ENCODE data around the gene EIF2S3. TPM values are rescaled to one million over a fixed set of nuclear protein-coding genes. Genes with fewer than 3 reads are reported as not detected.

Gene EIF2S3
- polyA plus RNA-seq, 1 donor from 2014 or later, result 93.9 TPM

DNA sequence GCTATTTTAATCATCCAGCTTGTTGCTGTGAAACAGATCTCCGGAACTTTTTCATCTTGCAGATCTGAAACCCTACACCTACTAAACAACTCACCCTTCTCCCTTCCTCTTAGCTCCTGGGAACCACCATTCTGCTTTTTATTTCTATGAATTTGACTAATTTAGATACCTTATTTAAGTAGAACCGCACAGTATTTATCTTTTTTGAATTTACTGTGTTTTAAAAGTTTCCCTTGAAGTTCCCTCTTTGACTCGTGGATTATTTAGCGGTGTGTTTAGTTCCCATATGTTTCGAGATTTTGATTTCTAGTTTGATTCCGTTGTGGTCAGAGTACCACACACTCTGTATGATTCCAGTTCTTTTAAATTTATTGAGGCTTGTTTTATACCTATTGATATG is 44.6 kb downstream of the EIF2S3 start:
- TF ChIP-seq, protein P1, sequence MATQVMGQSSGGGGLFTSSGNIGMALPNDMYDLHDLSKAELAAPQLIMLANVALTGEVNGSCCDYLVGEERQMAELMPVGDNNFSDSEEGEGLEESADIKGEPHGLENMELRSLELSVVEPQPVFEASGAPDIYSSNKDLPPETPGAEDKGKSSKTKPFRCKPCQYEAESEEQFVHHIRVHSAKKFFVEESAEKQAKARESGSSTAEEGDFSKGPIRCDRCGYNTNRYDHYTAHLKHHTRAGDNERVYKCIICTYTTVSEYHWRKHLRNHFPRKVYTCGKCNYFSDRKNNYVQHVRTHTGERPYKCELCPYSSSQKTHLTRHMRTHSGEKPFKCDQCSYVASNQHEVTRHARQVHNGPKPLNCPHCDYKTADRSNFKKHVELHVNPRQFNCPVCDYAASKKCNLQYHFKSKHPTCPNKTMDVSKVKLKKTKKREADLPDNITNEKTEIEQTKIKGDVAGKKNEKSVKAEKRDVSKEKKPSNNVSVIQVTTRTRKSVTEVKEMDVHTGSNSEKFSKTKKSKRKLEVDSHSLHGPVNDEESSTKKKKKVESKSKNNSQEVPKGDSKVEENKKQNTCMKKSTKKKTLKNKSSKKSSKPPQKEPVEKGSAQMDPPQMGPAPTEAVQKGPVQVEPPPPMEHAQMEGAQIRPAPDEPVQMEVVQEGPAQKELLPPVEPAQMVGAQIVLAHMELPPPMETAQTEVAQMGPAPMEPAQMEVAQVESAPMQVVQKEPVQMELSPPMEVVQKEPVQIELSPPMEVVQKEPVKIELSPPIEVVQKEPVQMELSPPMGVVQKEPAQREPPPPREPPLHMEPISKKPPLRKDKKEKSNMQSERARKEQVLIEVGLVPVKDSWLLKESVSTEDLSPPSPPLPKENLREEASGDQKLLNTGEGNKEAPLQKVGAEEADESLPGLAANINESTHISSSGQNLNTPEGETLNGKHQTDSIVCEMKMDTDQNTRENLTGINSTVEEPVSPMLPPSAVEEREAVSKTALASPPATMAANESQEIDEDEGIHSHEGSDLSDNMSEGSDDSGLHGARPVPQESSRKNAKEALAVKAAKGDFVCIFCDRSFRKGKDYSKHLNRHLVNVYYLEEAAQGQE (IDR thresholded peaks at IDR 0.05; ENCODE audit: borderline replicate concordance), result no peak
- TF ChIP-seq EZH2 (IDR thresholded peaks at IDR 0.05; ENCODE audit: borderline replicate concordance, insufficient read depth, low read length, poor library complexity, severe bottlenecking) (no peak), TAF1 (IDR thresholded peaks at IDR 0.05; ENCODE audit: low read depth) (no peak), MXI1 (conservative IDR thresholded peaks at IDR 0.05; ENCODE audit: poor library complexity, severe bottlenecking) (no peak), POLR2AphosphoS5 (IDR thresholded peaks at IDR 0.05) (no peak), RAD21 (conservative IDR thresholded peaks at IDR 0.05) (no peak), EP300 (conservative IDR thresholded peaks at IDR 0.05; ENCODE audit: poor library complexity, severe bottlenecking) (no peak), SMC3 (conservative IDR thresholded peaks at IDR 0.05; ENCODE audit: poor library complexity) (no peak)
- TF ChIP-seq, protein P2, sequence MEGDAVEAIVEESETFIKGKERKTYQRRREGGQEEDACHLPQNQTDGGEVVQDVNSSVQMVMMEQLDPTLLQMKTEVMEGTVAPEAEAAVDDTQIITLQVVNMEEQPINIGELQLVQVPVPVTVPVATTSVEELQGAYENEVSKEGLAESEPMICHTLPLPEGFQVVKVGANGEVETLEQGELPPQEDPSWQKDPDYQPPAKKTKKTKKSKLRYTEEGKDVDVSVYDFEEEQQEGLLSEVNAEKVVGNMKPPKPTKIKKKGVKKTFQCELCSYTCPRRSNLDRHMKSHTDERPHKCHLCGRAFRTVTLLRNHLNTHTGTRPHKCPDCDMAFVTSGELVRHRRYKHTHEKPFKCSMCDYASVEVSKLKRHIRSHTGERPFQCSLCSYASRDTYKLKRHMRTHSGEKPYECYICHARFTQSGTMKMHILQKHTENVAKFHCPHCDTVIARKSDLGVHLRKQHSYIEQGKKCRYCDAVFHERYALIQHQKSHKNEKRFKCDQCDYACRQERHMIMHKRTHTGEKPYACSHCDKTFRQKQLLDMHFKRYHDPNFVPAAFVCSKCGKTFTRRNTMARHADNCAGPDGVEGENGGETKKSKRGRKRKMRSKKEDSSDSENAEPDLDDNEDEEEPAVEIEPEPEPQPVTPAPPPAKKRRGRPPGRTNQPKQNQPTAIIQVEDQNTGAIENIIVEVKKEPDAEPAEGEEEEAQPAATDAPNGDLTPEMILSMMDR (IDR thresholded peaks at IDR 0.05; ENCODE audit: poor library complexity, severe bottlenecking), result no peak
- H3K4me2 ChIP-seq (ENCODE audit: low read length), result no peak overlapping the region

DNA sequence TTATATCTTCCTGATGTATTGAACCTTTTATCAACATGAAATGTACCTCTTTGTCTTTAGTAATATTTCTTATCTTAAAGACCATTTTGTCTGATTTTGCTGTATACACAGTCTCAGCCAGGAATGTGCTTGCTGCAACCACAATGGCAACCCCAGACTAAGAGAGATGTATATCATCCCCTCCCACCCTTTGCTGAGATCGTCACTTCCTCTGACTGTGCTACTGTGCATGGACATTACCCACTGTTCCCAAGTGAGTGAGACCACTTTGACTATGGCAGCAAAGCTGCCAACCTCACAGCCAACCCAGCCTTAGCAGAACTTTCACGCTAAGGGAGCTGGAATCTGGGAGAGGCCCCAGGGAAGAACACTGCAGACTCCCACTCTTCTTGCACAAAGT is 46.0 kb downstream of the EIF2S3 start:
- H3K9ac ChIP-seq (ENCODE audit: low read length), result no peak overlapping the region
- no peaks in the 10 kb centered on the region for H3K9me3 ChIP-seq (ENCODE audit: low read length)
- H3K4me2 ChIP-seq (ENCODE audit: low read length), result no peak overlapping the region
- no peaks in the 10 kb centered on the region for H4K20me1 ChIP-seq (ENCODE audit: insufficient read depth)
- H3K27ac ChIP-seq (ENCODE audit: low read length), result no peak overlapping the region
- no peaks in the 10 kb centered on the region for H3K27me3 ChIP-seq (ENCODE audit: insufficient read depth, low read depth, low read length)
- H3K4me3 ChIP-seq (ENCODE audit: low read length), result no peak overlapping the region
- no peaks in the 10 kb centered on the region for H3K79me2 ChIP-seq (replicated peaks; ENCODE audit: insufficient read depth, low read length)
- H3K36me3 ChIP-seq (ENCODE audit: insufficient read depth, low read length), result no peaks in the 10 kb centered on the region
- H3F3A ChIP-seq (ENCODE audit: insufficient read depth, low read length, poor library complexity, severe bottlenecking), result no peaks in the 10 kb centered on the region
- TF ChIP-seq POLR2AphosphoS5 (IDR thresholded peaks at IDR 0.05), result no peak
- no peak for TF ChIP-seq EZH2 (IDR thresholded peaks at IDR 0.05; ENCODE audit: borderline replicate concordance, insufficient read depth, low read length, poor library complexity, severe bottlenecking)
- TF ChIP-seq, protein P1 (IDR thresholded peaks at IDR 0.05; ENCODE audit: borderline replicate concordance), result no peak
- no peak overlapping the region for H2AFZ ChIP-seq (ENCODE audit: low read depth, low read length)
- no peaks in the 10 kb centered on the region for H3K9me2 ChIP-seq (ENCODE audit: insufficient read depth, low read length)

More for the DNA sequence above, 44.6 kb downstream of the EIF2S3 start:
- Histone ChIP-seq H3K27me3 (ENCODE audit: insufficient read depth, low read depth, low read length) (no peaks in the 10 kb centered on the region), H3K9ac (ENCODE audit: low read length) (no peak overlapping the region), H4K20me1 (ENCODE audit: insufficient read depth) (no peaks in the 10 kb centered on the region), H3K9me2 (ENCODE audit: insufficient read depth, low read length) (no peaks in the 10 kb centered on the region), H3K27ac (ENCODE audit: low read length) (no peak overlapping the region), H3F3A (ENCODE audit: insufficient read depth, low read length, poor library complexity, severe bottlenecking) (no peaks in the 10 kb centered on the region), H3K79me2 (replicated peaks; ENCODE audit: insufficient read depth, low read length) (no peaks in the 10 kb centered on the region), H2AFZ (ENCODE audit: low read depth, low read length) (no peak overlapping the region), H3K9me3 (ENCODE audit: low read length) (no peaks in the 10 kb centered on the region), H3K36me3 (ENCODE audit: insufficient read depth, low read length) (no peaks in the 10 kb centered on the region), H3K4me3 (ENCODE audit: low read length) (no peak overlapping the region)
